Measurements from ENCODE around the gene SOX8. TPM values are rescaled to one million over a fixed set of nuclear protein-coding genes. Genes with fewer than 3 reads are reported as not detected.

The SOX8 gene
- total and polyA plus RNA-seq, 2 donors from 2014 or later, result 0.17 to 1.0 TPM

DNA sequence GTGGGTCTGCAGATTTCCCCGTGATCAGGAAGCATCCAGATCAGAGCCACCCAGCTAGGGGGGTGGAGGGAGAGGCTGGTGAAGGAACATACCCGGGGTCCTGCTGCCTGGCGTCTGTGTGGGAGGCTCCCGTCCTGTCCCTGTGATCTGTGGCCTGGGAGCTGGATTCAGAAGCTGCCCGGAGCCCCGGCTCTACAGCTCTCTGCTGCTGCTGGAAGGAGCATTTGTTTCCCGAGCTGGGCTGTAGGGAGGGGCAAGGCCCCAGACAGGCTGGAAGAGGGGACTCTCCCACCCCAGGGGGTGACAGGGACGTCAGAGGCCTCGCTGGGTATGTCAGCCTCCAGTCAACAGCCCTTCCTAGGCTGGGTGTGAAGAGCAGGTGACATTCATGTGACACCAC is 10.2 kb downstream of the SOX8 start:
- TF ChIP-seq, protein P1, sequence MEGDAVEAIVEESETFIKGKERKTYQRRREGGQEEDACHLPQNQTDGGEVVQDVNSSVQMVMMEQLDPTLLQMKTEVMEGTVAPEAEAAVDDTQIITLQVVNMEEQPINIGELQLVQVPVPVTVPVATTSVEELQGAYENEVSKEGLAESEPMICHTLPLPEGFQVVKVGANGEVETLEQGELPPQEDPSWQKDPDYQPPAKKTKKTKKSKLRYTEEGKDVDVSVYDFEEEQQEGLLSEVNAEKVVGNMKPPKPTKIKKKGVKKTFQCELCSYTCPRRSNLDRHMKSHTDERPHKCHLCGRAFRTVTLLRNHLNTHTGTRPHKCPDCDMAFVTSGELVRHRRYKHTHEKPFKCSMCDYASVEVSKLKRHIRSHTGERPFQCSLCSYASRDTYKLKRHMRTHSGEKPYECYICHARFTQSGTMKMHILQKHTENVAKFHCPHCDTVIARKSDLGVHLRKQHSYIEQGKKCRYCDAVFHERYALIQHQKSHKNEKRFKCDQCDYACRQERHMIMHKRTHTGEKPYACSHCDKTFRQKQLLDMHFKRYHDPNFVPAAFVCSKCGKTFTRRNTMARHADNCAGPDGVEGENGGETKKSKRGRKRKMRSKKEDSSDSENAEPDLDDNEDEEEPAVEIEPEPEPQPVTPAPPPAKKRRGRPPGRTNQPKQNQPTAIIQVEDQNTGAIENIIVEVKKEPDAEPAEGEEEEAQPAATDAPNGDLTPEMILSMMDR (IDR thresholded peaks at IDR 0.05; ENCODE audit: borderline replicate concordance, extremely low read depth, insufficient read depth), result no peak
- Histone ChIP-seq H3K9me3 (ENCODE audit: control insufficient read depth in 2 of 3, insufficient read depth in 1 of 3, low read length in 3 of 3) (peaks cover 2 to 18% (median 2%) of the 10 kb centered on the region in 3 donors), H3K4me1 (ENCODE audit: control insufficient read depth in 2 of 3, insufficient read depth in 2 of 3, low read depth in 1 of 3, low read length in 3 of 3) (no peaks in the 10 kb centered on the region), H3K36me3 (ENCODE audit: control insufficient read depth in 2 of 3, insufficient read depth in 3 of 3, low read length in 3 of 3) (no peaks in the 10 kb centered on the region), H3K27ac (ENCODE audit: low read depth in 2 of 2, low read length in 2 of 2) (no peak overlapping the region), H3K9ac (ENCODE audit: low read length in 3 of 3) (no peak overlapping the region), H3K27me3 (ENCODE audit: control insufficient read depth, insufficient read depth, low read length) (no peaks in the 10 kb centered on the region), H3K4me3 (ENCODE audit: low read length in 3 of 3) (no peak overlapping the region)
- DNase-seq, result no peak
- no peak for FAIRE-seq
- intact Hi-C loops (cut with DNase I), result no loop called here

DNA sequence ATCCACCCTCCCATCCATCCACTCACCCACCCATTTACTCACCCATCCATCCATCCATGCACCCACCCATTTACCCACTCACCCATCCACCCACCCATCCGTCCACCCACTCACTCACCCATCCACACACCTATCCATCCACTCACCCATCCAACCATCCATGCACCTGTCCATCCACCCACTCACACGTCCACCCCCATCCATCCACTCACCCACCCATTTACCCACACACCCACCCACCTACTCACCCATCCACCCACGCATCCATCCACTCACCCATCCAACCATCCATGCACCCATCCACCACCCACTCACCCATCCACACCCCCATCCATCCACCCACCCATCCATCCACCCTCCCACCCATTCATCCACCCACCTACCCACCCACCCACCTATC is 12.2 kb downstream of the SOX8 start:
- Histone ChIP-seq H3K36me3 (ENCODE audit: control insufficient read depth in 2 of 3, insufficient read depth in 3 of 3, low read length in 3 of 3) (no peaks in the 10 kb centered on the region), H3K27ac (ENCODE audit: low read depth in 2 of 2, low read length in 2 of 2) (no peak overlapping the region), H3K9ac (ENCODE audit: low read length in 3 of 3) (no peak overlapping the region), H3K9me3 (ENCODE audit: control insufficient read depth in 2 of 3, insufficient read depth in 1 of 3, low read length in 3 of 3) (peaks cover 2 to 18% (median 2%) of the 10 kb centered on the region in 3 donors), H3K4me1 (ENCODE audit: control insufficient read depth in 2 of 3, insufficient read depth in 2 of 3, low read depth in 1 of 3, low read length in 3 of 3) (no peaks in the 10 kb centered on the region), H3K4me3 (ENCODE audit: low read length in 3 of 3) (no peak overlapping the region), H3K27me3 (ENCODE audit: control insufficient read depth, insufficient read depth, low read length) (no peaks in the 10 kb centered on the region)
- TF ChIP-seq, protein P1 (IDR thresholded peaks at IDR 0.05; ENCODE audit: borderline replicate concordance, extremely low read depth, insufficient read depth), result no peak
- intact Hi-C loops (cut with DNase I), result no loop called here
- DNase-seq, result no peak
- no peak for FAIRE-seq

DNA sequence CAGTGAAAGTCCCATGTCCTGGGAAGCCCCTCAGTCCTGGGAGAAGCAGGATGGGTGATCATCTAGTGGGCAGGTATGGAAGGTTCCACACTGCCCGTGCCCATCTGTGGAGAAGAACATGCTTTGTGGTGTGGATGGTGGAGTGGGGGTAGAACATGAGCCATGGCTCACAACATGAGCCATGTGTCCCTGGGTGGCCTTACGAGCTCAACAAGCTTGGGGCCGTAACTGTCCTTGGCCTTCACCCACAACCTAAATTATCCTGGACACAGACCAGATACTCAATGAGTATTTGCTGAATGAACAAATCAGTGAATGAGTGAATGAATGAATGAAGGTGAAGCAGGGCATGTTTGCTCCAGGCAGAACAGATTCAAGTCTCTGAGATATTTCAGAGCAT is 13.5 kb downstream of the SOX8 start:
- no peak for FAIRE-seq
- H3K9ac ChIP-seq (ENCODE audit: low read length in 3 of 3), result no peak overlapping the region
- intact Hi-C loops (cut with DNase I), result no loop called here
- H3K27me3 ChIP-seq (ENCODE audit: control insufficient read depth, insufficient read depth, low read length), result no peaks in the 10 kb centered on the region
- H3K36me3 ChIP-seq (ENCODE audit: control insufficient read depth in 2 of 3, insufficient read depth in 3 of 3, low read length in 3 of 3), result no peaks in the 10 kb centered on the region
- H3K4me1 ChIP-seq (ENCODE audit: control insufficient read depth in 2 of 3, insufficient read depth in 2 of 3, low read depth in 1 of 3, low read length in 3 of 3), result no peaks in the 10 kb centered on the region
- peaks cover 2 to 18% (median 2%) of the 10 kb centered on the region in 3 donors for H3K9me3 ChIP-seq (ENCODE audit: control insufficient read depth in 2 of 3, insufficient read depth in 1 of 3, low read length in 3 of 3)
- TF ChIP-seq, protein P1 (IDR thresholded peaks at IDR 0.05; ENCODE audit: borderline replicate concordance, extremely low read depth, insufficient read depth), result no peak
- no peak for DNase-seq
- no peak overlapping the region for H3K4me3 ChIP-seq (ENCODE audit: low read length in 3 of 3)
- no peak overlapping the region for H3K27ac ChIP-seq (ENCODE audit: low read depth in 2 of 2, low read length in 2 of 2)

DNA sequence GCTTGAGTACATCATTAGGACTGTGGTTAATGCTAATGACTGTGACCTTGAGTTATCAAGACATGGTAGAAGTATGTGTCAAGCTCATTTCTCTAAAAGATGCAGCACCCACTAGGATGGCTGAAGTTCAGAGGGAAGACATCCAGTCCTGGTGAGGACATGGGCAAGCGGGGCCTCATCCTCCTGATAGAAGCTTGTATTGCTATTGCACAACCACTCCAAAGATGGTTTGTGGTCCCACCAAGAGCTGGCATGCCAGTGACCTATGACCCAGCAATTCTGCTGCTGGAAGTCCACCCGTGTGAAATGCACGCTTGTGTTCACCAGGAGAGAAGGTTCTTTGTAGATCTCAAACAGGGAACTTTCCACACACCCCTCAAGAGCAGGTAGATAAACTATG is 14.2 kb downstream of the SOX8 start:
- no peak for FAIRE-seq
- no peaks in the 10 kb centered on the region for H3K4me1 ChIP-seq (ENCODE audit: control insufficient read depth in 2 of 3, insufficient read depth in 2 of 3, low read depth in 1 of 3, low read length in 3 of 3)
- no peak overlapping the region for H3K9ac ChIP-seq (ENCODE audit: low read length in 3 of 3)
- peaks cover 2 to 18% (median 2%) of the 10 kb centered on the region in 3 donors for H3K9me3 ChIP-seq (ENCODE audit: control insufficient read depth in 2 of 3, insufficient read depth in 1 of 3, low read length in 3 of 3)
- TF ChIP-seq, protein P1 (IDR thresholded peaks at IDR 0.05; ENCODE audit: borderline replicate concordance, extremely low read depth, insufficient read depth), result no peak
- no peak for DNase-seq
- no peaks in the 10 kb centered on the region for H3K36me3 ChIP-seq (ENCODE audit: control insufficient read depth in 2 of 3, insufficient read depth in 3 of 3, low read length in 3 of 3)
- H3K27me3 ChIP-seq (ENCODE audit: control insufficient read depth, insufficient read depth, low read length), result no peaks in the 10 kb centered on the region
- no peak overlapping the region for H3K4me3 ChIP-seq (ENCODE audit: low read length in 3 of 3)
- H3K27ac ChIP-seq (ENCODE audit: low read depth in 2 of 2, low read length in 2 of 2), result no peak overlapping the region
- intact Hi-C loops (cut with DNase I), result no loop called here
